ENCODE measurements around the gene CCDC107.

Gene CCDC107

GRCh38 chr9:35680331-35681105 lies 22.4 kb downstream of the CCDC107 start:
- TF ChIP-seq CTCF (IDR thresholded peaks at IDR 0.05) (no peak), ZFX (IDR thresholded peaks at IDR 0.05; ENCODE audit: borderline replicate concordance) (no peak)

GRCh38 chr9:35681341-35682002 lies 23.4 kb downstream of the CCDC107 start:
- no peak for TF ChIP-seq CTCF (IDR thresholded peaks at IDR 0.05)
- no peak for TF ChIP-seq ZFX (IDR thresholded peaks at IDR 0.05; ENCODE audit: borderline replicate concordance)
- H3K27ac ChIP-seq, result no peak overlapping the region

More at GRCh38 chr9:35680331-35681105, 22.4 kb downstream of the CCDC107 start:
- no peak overlapping the region for H3K27ac ChIP-seq

GRCh38 chr9:35682051-35682450 lies 24.0 kb downstream of the CCDC107 start:
- TF ChIP-seq CTCF (IDR thresholded peaks at IDR 0.05), result no peak
- TF ChIP-seq ZFX (IDR thresholded peaks at IDR 0.05; ENCODE audit: borderline replicate concordance), result no peak
- H3K27ac ChIP-seq, result no peak overlapping the region

- H3K27ac ChIP-seq, result no peak overlapping the region
- TF ChIP-seq CTCF (IDR thresholded peaks at IDR 0.05) (no peak), ZFX (IDR thresholded peaks at IDR 0.05; ENCODE audit: borderline replicate concordance) (no peak)
Measured at GRCh38 chr9:35682520-35683315, 24.6 kb downstream of the CCDC107 start.

GRCh38 chr9:35683323-35683722 lies 25.2 kb downstream of the CCDC107 start:
- no peak overlapping the region for H3K27ac ChIP-seq
- TF ChIP-seq ZFX (IDR thresholded peaks at IDR 0.05; ENCODE audit: borderline replicate concordance), result no peak
- no peak for TF ChIP-seq CTCF (IDR thresholded peaks at IDR 0.05)

GRCh38 chr9:35684921-35685320 lies 26.8 kb downstream of the CCDC107 start:
- no peak for TF ChIP-seq CTCF (IDR thresholded peaks at IDR 0.05)
- TF ChIP-seq ZFX (IDR thresholded peaks at IDR 0.05; ENCODE audit: borderline replicate concordance), result no peak
- no peak overlapping the region for H3K27ac ChIP-seq

Measured in 22Rv1 (cell line).